ENCODE measurements around the gene SUGCT. TPM values are rescaled to one million over a fixed set of nuclear protein-coding genes. Genes with fewer than 3 reads are reported as not detected.
"Not testable (repeated sequence)": the region's sequence is repeated elsewhere in the genome, so short reads cannot be mapped to it uniquely, and the experiment has no call there.

The SUGCT gene
- total and polyA plus RNA-seq, 2 of the 13 experiments (the other 11 are each of a cell fraction or from before 2014, with no cell fraction given) = 10.1 to 22.2 TPM

GRCh38 chr7:40167291-40167690 is 32.5 kb downstream of the SUGCT start (continued):
- TF ChIP-seq SNAPC4 (CRISPR knock-in tag; IDR thresholded peaks at IDR 0.05) = no peak
- no peak for TF ChIP-seq PRDM4 (CRISPR knock-in tag; IDR thresholded peaks at IDR 0.05; ENCODE audit: borderline replicate concordance)
- no peak for TF ChIP-seq HMG20A (CRISPR knock-in tag; IDR thresholded peaks at IDR 0.05; ENCODE audit: borderline replicate concordance)

- H3K27me3 ChIP-seq (ENCODE audit: control insufficient read depth in 1 of 2, insufficient read depth in 2 of 2, low read length in 2 of 2); BruUV-seq (replicated peaks); H3K27ac ChIP-seq (ENCODE audit: extremely low read length, insufficient read depth, low read length); H3K4me2 ChIP-seq (ENCODE audit: low read depth, low read length); POLR2A ChIA-PET; FAIRE-seq; H3K36me3 ChIP-seq (replicated peaks in 1 of 2; ENCODE audit: control insufficient read depth in 1 of 2, insufficient read depth in 2 of 2, low read length in 2 of 2); H3K4me3 ChIP-seq (replicated peaks in 1 of 3; ENCODE audit: insufficient read depth in 1 of 3, low read depth in 2 of 3, low read length in 3 of 3); H2AFZ ChIP-seq (ENCODE audit: low read length); DNase-seq (ENCODE audit: low spot score); intact Hi-C loops (cut with micrococcal nuclease; ENCODE audit: unreplicated experiment); H3K4me1 ChIP-seq (ENCODE audit: insufficient read depth, low read length); H4K20me1 ChIP-seq (ENCODE audit: insufficient read depth, low read length); H3K9me3 ChIP-seq (ENCODE audit: low read length); ATAC-seq; in situ Hi-C loops (cut with HindIII; ENCODE audit: extremely low pct_ligation_motif_present, low pct_unique_long_range_greater_than_20kb); CTCF ChIA-PET (ENCODE audit: low intra/inter-chr PET ratio, low total read pairs); H3K79me2 ChIP-seq (ENCODE audit: insufficient read depth, low read length); H3K9ac ChIP-seq (ENCODE audit: insufficient read depth, low read depth, low read length): not testable (repeated sequence)
- 92% methylated on average over 3 of the region's 3 CpGs for WGBS (ENCODE audit: low lambda C conversion rate)
Measured at GRCh38 chr7:40168266-40168665, 33.5 kb downstream of the SUGCT start.

- FAIRE-seq; H3K27me3 ChIP-seq (ENCODE audit: control insufficient read depth in 1 of 2, insufficient read depth in 2 of 2, low read length in 2 of 2); POLR2A ChIA-PET; BruUV-seq (replicated peaks); H3K9me3 ChIP-seq (ENCODE audit: low read length); H2AFZ ChIP-seq (ENCODE audit: low read length); H3K4me3 ChIP-seq (replicated peaks in 1 of 3; ENCODE audit: insufficient read depth in 1 of 3, low read depth in 2 of 3, low read length in 3 of 3); intact Hi-C loops (cut with micrococcal nuclease; ENCODE audit: unreplicated experiment); H3K36me3 ChIP-seq (replicated peaks in 1 of 2; ENCODE audit: control insufficient read depth in 1 of 2, insufficient read depth in 2 of 2, low read length in 2 of 2); CTCF ChIA-PET (ENCODE audit: low intra/inter-chr PET ratio, low total read pairs); H3K9ac ChIP-seq (ENCODE audit: insufficient read depth, low read depth, low read length); H3K27ac ChIP-seq (ENCODE audit: extremely low read length, insufficient read depth, low read length); ATAC-seq; H3K4me1 ChIP-seq (ENCODE audit: insufficient read depth, low read length); in situ Hi-C loops (cut with HindIII; ENCODE audit: extremely low pct_ligation_motif_present, low pct_unique_long_range_greater_than_20kb); H3K4me2 ChIP-seq (ENCODE audit: low read depth, low read length); H4K20me1 ChIP-seq (ENCODE audit: insufficient read depth, low read length); H3K79me2 ChIP-seq (ENCODE audit: insufficient read depth, low read length); DNase-seq (ENCODE audit: low spot score): not testable (repeated sequence)
- WGBS (ENCODE audit: low lambda C conversion rate) = 94% methylated on average over 13 of the region's 13 CpGs
Measured at GRCh38 chr7:40173121-40173520, 38.3 kb downstream of the SUGCT start.
